NCI-H128 (cell line): ENCODE data around the gene FARSB.
"Not testable (repeated sequence)": the region's sequence is repeated elsewhere in the genome, so short reads cannot be mapped to it uniquely, and the experiment has no call there.

Experiments
- DNase-seq: peaks from one replicate; lab custom pipeline; 2025; ENCODE audit not compliant: unreplicated experiment; lab: John Stamatoyannopoulos, UW

The FARSB gene

GRCh38 chr2:222655787-222656525, at the start of gene FARSB:
Gene FARSB, minus strand, starts transcription at chr2:222656092. Its CDS starts 19 bp downstream, at chr2:222656073.
- DNase-seq = peak; percentile 94

GRCh38 chr2:222703886-222704285, 48.0 kb upstream of the FARSB start:
- no peak for DNase-seq

GRCh38 chr2:222703091-222703490, 47.2 kb upstream of the FARSB start:
- no peak for DNase-seq

- no peak for DNase-seq
Measured at GRCh38 chr2:222701721-222702131, 45.8 kb upstream of the FARSB start.

- DNase-seq = no peak
Measured at GRCh38 chr2:222701233-222701632, 45.3 kb upstream of the FARSB start.

- no peak for DNase-seq
Measured at GRCh38 chr2:222698276-222698675, 42.4 kb upstream of the FARSB start.

GRCh38 chr2:222693837-222694236, 37.9 kb upstream of the FARSB start:
- DNase-seq = no peak

GRCh38 chr2:222693413-222693812, 37.5 kb upstream of the FARSB start:
- DNase-seq = not testable (repeated sequence)

- DNase-seq = peak; percentile 11
Measured at GRCh38 chr2:222690564-222691200, 34.8 kb upstream of the FARSB start.

- DNase-seq = no peak
Measured at GRCh38 chr2:222689322-222689721, 33.4 kb upstream of the FARSB start.

GRCh38 chr2:222688917-222689316, 33.0 kb upstream of the FARSB start:
- DNase-seq = no peak

GRCh38 chr2:222686086-222686750, 30.3 kb upstream of the FARSB start:
- DNase-seq = no peak

GRCh38 chr2:222683805-222684204, 27.9 kb upstream of the FARSB start:
- DNase-seq = no peak

- DNase-seq = no peak
Measured at GRCh38 chr2:222677981-222678380, 22.1 kb upstream of the FARSB start.

GRCh38 chr2:222673883-222674282, 18.0 kb upstream of the FARSB start:
- no peak for DNase-seq

- DNase-seq = no peak
Measured at GRCh38 chr2:222673273-222673672, 17.4 kb upstream of the FARSB start.

- DNase-seq = no peak
Measured at GRCh38 chr2:222672068-222672401, 16.1 kb upstream of the FARSB start.

GRCh38 chr2:222671259-222672067, 15.6 kb upstream of the FARSB start, which contains the start of gene MOGAT1:
Gene MOGAT1, plus strand, starts transcription at chr2:222671658. Its CDS starts 128 bp downstream, at chr2:222671786.
- DNase-seq = no peak

- no peak for DNase-seq
Measured at GRCh38 chr2:222670191-222671038, 14.5 kb upstream of the FARSB start.

GRCh38 chr2:222669353-222669752, 13.5 kb upstream of the FARSB start:
- no peak for DNase-seq
